OCI-LY3 (cell line): Measurements from ENCODE around the gene AQP12A.

Source experiments
- H2AFZ ChIP-seq: fragments of 200-600, 300-600 bp; shearing (Covaris generic); 2 replicates; pipeline ENCODE4 v1.6.0; 2014; ENCODE audit warnings: antibody characterized with exemption, low read depth, low read length
- H3K27ac ChIP-seq: fragments of 200-600, 300-600 bp; sonication (generic); 2 replicates; pipeline ENCODE4 v1.5.1; 2014; ENCODE audit warnings: mild to moderate bottlenecking, low read length, moderate library complexity, mixed read lengths
- H3K27me3 ChIP-seq: fragments of 200-600, 300-600 bp; sonication (generic); 2 replicates; pipeline ENCODE4 v1.6.1; 2014; ENCODE audit warnings: low read depth, low read length, mixed read lengths
- H3K36me3 ChIP-seq: fragments of 200-600, 300-600 bp; sonication (generic); replicated peaks from 2 replicates; pipeline ENCODE3; 2014; ENCODE audit warnings: low read depth, low read length, mixed read lengths
- H3K4me1 ChIP-seq: fragments of 300-600, 200-600 bp; sonication (generic); 2 replicates; pipeline ENCODE4 v1.6.1; 2014; ENCODE audit warnings: low read length, mixed read lengths
- H3K4me2 ChIP-seq: fragments of 200-600, 300-600 bp; sonication (generic); 2 replicates; pipeline ENCODE4 v1.6.1; 2014; ENCODE audit warnings: low read length, mixed read lengths
- H3K4me3 ChIP-seq: fragments of 300-600, 200-600 bp; sonication (generic); 2 replicates; pipeline ENCODE4 v1.5.1; 2014; ENCODE audit warnings: antibody characterized with exemption, mild to moderate bottlenecking, low read length, moderate library complexity
- H3K79me2 ChIP-seq: fragments of 300-600, 200-600 bp; shearing (Covaris generic); 2 replicates; pipeline ENCODE4 v1.6.1; 2014; ENCODE audit warnings: mild to moderate bottlenecking, low read length, mixed read lengths
- H3K9ac ChIP-seq: fragments of 300-600, 200-600 bp; shearing (Covaris generic); 2 replicates; pipeline ENCODE4 v1.6.0; 2014; ENCODE audit warnings: mild to moderate bottlenecking, low read length, moderate library complexity
- H3K9me3 ChIP-seq: fragments of 200-600, 300-600 bp; shearing (Covaris generic); 2 replicates; pipeline ENCODE4 v1.6.1; 2014; ENCODE audit warnings: low read length, mixed read lengths; ENCODE audit not compliant: insufficient read depth
- H4K20me1 ChIP-seq: fragments of 200-600, 300-600 bp; sonication (generic); 2 replicates; pipeline ENCODE4 v1.6.1; 2016; ENCODE audit warnings: low read length, mixed read lengths; ENCODE audit not compliant: insufficient read depth
- EZH2phosphoT487 ChIP-seq: fragments of 200-600 bp; shearing (Covaris generic); IDR thresholded peaks from 2 replicates; pipeline ENCODE4 v1.6.1; 2018; ENCODE audit warnings: antibody characterized with exemption, mixed run types, low read depth
- TF ChIP-seq, protein P1 (sequence below): fragments of 200-600, 300-600 bp; sonication (generic); IDR thresholded peaks from 2 replicates; pipeline ENCODE4 v1.5.1; 2014; ENCODE audit warnings: antibody characterized with exemption, low read length, low read depth

Gene AQP12A

DNA sequence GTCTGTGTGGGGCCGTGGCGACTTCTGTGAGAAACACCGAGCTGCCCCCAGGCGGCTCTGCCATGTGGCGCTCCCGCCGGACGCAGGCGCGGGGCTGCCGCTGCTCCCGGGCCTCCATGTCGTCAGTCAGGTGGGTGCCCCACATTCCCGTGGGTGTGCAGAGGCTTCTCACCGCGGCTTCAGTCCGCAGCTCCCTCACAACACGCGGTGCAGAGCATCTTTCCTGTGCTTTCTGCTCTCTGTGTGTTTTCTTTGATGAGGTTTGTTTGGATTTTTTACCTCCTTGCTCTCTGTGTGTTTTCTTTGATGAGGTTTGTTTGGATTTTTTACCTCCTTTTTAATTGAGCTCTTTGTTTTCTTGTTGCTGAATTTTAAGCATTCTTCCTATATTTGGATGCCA is 13.0 kb downstream of the AQP12A start:
- TF ChIP-seq EZH2phosphoT487: no peak
- TF ChIP-seq, protein P1, sequence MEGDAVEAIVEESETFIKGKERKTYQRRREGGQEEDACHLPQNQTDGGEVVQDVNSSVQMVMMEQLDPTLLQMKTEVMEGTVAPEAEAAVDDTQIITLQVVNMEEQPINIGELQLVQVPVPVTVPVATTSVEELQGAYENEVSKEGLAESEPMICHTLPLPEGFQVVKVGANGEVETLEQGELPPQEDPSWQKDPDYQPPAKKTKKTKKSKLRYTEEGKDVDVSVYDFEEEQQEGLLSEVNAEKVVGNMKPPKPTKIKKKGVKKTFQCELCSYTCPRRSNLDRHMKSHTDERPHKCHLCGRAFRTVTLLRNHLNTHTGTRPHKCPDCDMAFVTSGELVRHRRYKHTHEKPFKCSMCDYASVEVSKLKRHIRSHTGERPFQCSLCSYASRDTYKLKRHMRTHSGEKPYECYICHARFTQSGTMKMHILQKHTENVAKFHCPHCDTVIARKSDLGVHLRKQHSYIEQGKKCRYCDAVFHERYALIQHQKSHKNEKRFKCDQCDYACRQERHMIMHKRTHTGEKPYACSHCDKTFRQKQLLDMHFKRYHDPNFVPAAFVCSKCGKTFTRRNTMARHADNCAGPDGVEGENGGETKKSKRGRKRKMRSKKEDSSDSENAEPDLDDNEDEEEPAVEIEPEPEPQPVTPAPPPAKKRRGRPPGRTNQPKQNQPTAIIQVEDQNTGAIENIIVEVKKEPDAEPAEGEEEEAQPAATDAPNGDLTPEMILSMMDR: no peak
- H3K27me3 ChIP-seq: no peaks in the 10 kb centered on the region
- no peak overlapping the region for H3K4me3 ChIP-seq
- H3K27ac ChIP-seq: no peak overlapping the region
- no peaks in the 10 kb centered on the region for H3K9me3 ChIP-seq
- H3K36me3 ChIP-seq: no peaks in the 10 kb centered on the region
- no peak overlapping the region for H2AFZ ChIP-seq
- no peak overlapping the region for H3K4me2 ChIP-seq
- H4K20me1 ChIP-seq: no peaks in the 10 kb centered on the region
- no peaks in the 10 kb centered on the region for H3K4me1 ChIP-seq
- no peaks in the 10 kb centered on the region for H3K79me2 ChIP-seq
- no peak overlapping the region for H3K9ac ChIP-seq

DNA sequence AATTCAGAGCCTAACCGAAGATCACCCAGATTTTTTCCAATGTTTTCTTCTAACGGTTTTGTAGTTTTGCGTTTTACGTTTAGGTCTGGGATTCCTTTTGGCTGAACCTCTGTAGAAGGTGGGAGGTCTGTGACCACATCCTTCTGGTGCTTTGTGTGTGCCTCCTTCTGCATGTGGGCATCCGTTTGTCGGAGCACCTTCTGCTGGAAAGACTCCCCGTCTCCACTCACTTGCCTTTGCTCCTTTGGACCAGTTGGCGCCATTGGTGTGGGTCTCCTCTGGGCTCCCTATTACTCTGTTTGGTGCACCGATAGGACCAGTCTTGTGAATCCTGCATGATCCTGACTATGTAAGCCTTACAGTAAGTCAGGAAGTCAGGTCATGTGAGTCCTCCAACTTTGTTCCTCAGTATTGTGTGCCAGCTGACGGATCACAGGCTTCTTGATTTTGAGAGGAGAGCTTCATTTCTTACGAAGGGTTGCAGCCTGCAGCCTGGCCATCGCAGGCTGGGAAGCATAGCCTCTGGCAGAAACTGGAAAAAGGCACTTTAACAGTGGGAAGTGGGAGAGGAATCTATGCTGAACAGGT is 13.6 kb downstream of the AQP12A start:
- Histone ChIP-seq H3K4me1 (no peaks in the 10 kb centered on the region), H3K27me3 (no peaks in the 10 kb centered on the region), H3K36me3 (no peaks in the 10 kb centered on the region), H3K79me2 (no peaks in the 10 kb centered on the region), H3K4me2 (no peak overlapping the region), H3K9me3 (no peaks in the 10 kb centered on the region), H3K9ac (no peak overlapping the region), H3K27ac (no peak overlapping the region), H4K20me1 (no peaks in the 10 kb centered on the region), H2AFZ (no peak overlapping the region), H3K4me3 (no peak overlapping the region)
- TF ChIP-seq EZH2phosphoT487: no peak

DNA sequence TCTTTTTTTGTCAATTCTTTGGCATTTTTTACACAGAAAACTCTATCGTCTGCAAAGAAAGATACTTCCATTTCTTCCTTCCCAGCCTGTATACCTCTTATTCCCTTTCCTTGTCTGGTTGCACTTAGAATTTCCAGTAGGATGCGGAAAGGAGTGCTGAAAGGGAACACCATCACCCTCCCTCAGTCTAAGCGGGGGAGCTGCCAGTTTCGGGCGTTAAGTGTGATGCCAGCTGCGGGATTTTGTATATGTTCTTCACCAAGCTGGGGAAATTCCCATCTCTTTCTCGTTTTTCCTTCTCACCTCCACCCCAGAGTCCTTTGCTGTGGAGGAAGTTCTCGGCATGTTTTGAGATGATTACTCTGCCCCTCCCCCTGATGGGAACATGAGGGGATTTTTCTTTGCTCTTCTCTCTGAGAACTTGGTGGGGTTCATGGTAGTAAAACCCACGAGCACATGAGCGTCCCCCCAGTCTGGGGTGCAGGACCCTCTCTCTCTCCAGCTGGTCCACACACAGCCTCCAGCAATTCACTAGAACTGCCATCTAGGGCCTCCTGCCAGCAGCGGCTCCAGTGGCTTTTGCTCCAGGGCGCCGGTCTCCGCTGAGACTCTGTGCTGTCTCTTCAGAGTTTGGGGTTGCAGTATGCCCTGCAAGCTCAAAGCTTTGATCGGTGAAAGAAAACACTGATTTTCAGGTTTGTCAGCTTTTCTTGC is 15.5 kb downstream of the AQP12A start:
- Histone ChIP-seq H3K9me3 (no peaks in the 10 kb centered on the region), H4K20me1 (no peaks in the 10 kb centered on the region), H3K9ac (no peak overlapping the region), H2AFZ (no peak overlapping the region), H3K4me2 (no peak overlapping the region), H3K27ac (no peak overlapping the region), H3K36me3 (no peaks in the 10 kb centered on the region), H3K27me3 (no peaks in the 10 kb centered on the region), H3K79me2 (no peaks in the 10 kb centered on the region), H3K4me1 (no peaks in the 10 kb centered on the region), H3K4me3 (no peak overlapping the region)
- TF ChIP-seq, protein P1: no peak
- TF ChIP-seq EZH2phosphoT487: no peak

DNA sequence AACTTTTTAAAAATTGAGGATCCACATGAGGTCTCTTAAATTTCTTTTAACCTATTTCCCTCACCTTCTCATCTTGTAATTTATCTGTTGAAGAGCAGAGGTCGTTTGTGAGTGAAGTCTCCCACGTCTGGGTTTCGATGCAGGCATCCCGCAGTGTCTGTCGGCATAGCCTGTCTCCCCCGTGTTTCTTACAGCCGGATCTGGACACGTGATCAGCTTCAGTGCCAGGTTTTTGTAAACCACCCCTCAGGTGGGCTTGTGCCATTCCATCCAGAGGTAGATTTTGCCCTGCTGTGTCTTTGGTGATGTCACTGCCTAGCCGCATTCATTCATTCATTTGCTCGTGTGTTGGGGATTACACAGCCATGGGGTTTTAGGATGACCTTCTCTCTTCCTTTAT is 16.2 kb downstream of the AQP12A start:
- H3K4me1 ChIP-seq: no peaks in the 10 kb centered on the region
- no peak overlapping the region for H3K9ac ChIP-seq
- H3K27me3 ChIP-seq: no peaks in the 10 kb centered on the region
- H4K20me1 ChIP-seq: no peaks in the 10 kb centered on the region
- no peak for TF ChIP-seq EZH2phosphoT487
- TF ChIP-seq, protein P1: no peak
- no peak overlapping the region for H2AFZ ChIP-seq
- H3K9me3 ChIP-seq: no peaks in the 10 kb centered on the region
- H3K4me2 ChIP-seq: no peak overlapping the region
- H3K4me3 ChIP-seq: no peak overlapping the region
- no peaks in the 10 kb centered on the region for H3K79me2 ChIP-seq
- H3K27ac ChIP-seq: no peak overlapping the region
- H3K36me3 ChIP-seq: no peaks in the 10 kb centered on the region
